Stromal cell of bone marrow (primary cell): Measurements from ENCODE around the gene ACKR2.
A peak's percentile ranks its signal among the peaks of the same experiment; 100 is the strongest.

ENCODE experiments used
- DNase-seq: peaks from one replicate; pipeline ENCODE4 v3.0.0-alpha.2; 2012; ENCODE audit warnings: low read depth

The ACKR2 gene

DNA sequence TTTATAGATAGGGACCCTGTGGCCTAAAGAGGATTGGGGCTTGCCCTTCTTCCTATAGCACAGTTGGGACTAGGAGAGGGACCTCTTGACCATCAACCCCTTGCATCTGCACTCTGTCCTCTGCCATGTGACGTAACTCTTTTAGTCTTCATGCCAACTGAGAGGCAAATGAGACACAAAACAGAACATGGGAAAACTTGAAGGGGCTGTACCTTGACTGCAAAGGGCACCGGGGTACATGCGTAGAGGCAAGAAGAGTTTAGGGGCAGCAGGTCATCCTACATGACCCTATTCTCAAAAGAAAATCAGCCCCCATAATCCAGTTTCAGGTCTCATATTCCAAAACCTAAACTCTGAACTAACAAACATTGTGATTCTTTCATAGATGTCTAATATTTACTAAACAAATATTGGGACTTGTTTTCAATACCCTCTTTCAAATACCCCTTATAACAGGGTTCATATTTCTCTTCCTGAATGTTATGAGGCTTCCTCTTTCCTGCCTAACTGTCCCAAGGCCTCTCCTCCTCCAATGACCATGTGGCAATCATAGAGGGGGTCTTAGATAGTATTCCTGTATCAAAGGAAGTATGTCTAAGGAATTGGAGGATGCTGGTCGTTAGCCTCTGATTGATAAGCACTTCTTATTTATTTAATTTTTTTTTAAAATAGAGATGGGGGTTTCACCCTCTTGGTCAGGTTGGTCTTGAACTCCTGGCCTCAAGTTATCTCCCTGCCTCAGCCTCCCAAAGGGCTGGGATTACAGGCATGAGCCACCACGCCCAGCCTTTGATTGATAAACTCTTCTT is 20.6 kb downstream of the ACKR2 start:
- no peak for DNase-seq

- no peak for DNase-seq
Measured at GRCh38 chr3:42830437-42831320, 21.4 kb downstream of the ACKR2 start.

DNA sequence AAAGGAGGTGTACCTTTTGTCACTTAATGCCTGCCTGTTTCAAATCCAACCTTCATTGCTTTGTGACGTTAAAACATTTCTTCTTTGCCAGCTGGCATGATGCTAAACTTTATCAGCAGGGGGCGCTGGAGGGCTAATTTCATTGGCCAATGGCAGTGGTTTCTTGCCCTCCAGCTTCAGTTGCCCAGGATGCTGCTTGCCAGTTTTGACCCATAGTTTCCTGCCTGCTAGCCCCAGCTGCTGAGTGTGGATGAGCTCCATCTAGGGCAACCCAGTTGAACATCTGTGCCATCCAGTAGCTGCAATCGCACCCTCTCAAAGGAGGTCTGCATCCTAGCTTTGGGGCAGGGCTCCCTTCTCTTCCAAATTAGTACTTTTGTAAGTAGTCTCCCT is 22.1 kb downstream of the ACKR2 start:
- peak; percentile 33 for DNase-seq

DNA sequence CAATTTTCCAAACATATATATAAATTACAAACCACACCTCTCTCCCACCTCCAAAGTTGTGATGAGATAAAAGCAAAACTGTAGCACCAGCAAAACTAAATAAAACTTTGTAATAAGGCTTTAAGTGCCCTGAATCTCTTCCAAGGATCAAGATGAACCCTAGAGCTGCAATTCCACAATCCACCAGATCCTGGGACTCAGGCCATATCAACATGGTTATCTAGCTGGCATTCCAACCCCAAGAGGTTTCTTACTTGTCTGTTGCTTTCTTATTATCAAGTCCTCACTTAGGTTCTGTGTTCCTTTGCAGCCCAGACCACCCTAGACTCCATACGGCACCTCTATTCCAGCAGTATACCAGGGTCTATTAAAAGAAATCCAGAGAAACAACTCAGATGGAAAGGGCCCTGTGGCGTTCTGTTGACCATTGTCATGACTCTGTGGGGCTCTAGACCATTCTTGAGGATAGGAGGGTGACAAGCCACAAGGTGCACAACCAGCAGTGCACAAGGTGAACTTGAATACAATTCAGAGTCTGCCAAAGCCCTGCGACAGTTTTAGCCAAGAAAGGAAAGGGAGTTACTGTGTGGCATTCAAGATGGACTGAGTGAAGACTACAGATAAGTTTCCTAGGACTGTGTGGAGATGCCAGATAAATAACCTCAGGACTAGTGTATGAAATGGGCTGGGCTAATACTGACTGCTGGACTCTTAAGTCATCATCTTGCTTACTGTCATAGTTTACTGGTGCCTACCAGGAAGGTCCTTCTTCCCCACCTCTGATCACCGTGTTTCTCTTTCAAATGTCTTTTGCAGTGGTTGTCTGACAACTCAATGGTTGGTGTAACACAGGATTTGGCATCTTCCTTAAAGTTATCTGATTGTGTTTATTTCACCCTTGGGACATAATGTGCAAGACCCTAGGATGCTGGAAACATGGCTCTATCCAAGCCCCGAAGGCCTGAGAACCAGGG is 27.2 kb downstream of the ACKR2 start:
- no peak for DNase-seq

DNA sequence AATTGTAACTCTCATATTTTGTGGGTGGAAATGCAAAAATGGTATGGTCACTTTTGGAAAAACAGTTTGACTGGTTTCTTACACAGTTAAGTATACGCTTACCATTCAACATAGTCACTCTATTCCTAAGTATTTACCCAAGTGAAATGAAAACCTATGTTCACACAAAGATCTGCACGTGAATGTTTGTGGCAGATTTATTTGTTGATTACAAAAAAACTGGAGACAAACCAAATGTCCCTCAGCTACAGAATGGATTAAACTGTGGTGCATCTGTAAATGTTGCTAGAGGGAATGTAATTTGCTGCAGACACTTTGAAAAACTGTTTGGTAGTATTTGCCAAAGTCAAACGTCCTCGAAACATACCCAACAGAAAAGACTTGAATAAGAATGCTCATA is 29.3 kb downstream of the ACKR2 start:
- DNase-seq, result no peak

GRCh38 chr3:42839616-42840015 is 30.4 kb downstream of the ACKR2 start:
- DNase-seq, result peak; percentile 64

GRCh38 chr3:42841332-42841731 is 32.1 kb downstream of the ACKR2 start:
- no peak for DNase-seq

DNA sequence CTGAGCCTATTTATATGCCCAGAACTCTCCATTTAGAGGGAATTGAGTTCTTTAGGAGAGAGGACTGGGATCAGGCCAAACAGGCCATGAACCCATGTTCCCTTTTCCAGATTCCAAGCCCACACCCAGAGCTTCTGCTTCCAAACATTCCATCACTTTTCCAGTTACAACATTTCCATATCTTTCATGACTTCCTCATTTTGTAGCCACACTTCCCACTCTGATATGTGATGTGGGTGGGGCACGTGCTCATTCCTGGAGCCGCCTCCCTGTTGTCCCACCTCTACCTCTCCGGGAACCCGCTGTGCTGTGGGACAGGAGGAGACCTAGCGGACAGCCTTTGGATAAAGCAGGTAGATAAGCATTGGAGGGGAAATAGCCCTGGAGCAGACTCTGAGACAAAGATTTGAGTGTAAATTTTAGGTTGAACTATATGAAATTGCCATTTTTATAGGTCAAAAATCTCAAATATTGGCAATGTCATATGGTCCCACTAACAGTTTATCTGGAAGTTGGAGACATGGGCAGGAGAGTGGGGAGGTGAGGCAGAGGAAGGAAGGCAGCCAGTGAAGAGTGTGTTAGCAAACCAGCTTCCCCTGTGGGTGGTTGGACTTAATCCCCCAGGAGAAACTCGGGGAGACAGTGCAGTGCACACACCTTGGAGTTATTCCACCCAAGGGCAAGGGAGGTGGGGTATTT is 34.6 kb downstream of the ACKR2 start:
- DNase-seq, result no peak

DNA sequence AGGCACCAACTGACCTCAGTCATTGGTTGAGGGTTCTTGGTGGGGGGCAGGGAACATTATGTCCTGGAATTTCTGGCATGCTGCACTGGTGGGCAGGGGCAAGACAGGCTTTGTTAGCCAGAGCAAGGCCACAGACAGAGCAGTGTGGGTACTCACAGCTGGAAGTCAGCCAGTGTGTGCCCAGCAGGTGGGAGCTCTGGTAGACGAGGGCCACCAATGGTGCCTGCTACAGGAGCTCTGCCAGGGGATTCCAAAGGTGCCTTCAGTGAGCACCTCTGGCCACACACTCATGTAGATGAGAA is 35.1 kb downstream of the ACKR2 start:
- no peak for DNase-seq

DNA sequence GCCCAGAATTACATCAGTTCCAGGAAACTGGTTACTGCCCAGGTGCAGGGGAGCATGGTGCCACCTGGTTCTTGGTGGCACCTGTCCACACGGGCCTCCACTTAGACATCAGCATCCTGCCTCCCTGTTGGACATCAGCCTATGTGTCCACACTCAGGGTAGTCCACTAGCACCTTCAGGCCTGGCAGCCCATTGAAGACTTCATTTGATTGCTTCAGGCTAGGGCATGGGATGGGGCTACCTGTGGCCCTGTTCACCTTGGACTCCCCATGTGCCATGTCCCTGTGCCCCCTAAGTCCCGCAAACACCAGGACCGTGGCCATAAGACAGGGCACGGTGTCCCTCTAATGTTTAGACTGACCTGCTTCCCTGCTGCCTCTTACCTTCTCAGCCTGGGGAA is 35.6 kb downstream of the ACKR2 start:
- DNase-seq, result no peak

GRCh38 chr3:42846685-42847522 is 37.7 kb downstream of the ACKR2 start:
- no peak for DNase-seq

- DNase-seq, result no peak
Measured at GRCh38 chr3:42847731-42848130, 38.5 kb downstream of the ACKR2 start.

- no peak for DNase-seq
Measured at GRCh38 chr3:42849017-42849416, 39.8 kb downstream of the ACKR2 start.

GRCh38 chr3:42850263-42850662 is 41.0 kb downstream of the ACKR2 start:
- no peak for DNase-seq

GRCh38 chr3:42851228-42851834 is 42.1 kb downstream of the ACKR2 start:
- DNase-seq, result no peak

- DNase-seq, result no peak
Measured at GRCh38 chr3:42852441-42852840, 43.2 kb downstream of the ACKR2 start.

DNA sequence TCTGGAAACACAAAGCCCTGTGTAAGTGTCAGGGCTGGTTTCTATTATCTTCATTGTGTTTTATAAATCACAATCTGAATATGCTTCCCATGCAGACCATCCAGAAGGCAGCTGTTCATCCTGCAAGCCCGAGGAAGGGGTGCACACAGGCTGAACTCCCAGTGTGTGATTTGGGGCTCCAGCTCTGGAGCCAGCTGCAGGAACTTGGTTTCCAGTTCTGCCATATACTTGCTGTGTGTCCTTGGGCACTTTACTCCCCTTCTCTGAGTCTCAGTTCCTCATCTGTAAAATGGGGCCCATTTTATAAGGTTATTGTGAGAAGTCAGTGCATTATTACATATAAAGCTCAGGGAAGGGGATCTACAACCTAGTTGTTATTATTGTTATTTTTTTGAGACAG is 43.8 kb downstream of the ACKR2 start:
- DNase-seq, result no peak

DNA sequence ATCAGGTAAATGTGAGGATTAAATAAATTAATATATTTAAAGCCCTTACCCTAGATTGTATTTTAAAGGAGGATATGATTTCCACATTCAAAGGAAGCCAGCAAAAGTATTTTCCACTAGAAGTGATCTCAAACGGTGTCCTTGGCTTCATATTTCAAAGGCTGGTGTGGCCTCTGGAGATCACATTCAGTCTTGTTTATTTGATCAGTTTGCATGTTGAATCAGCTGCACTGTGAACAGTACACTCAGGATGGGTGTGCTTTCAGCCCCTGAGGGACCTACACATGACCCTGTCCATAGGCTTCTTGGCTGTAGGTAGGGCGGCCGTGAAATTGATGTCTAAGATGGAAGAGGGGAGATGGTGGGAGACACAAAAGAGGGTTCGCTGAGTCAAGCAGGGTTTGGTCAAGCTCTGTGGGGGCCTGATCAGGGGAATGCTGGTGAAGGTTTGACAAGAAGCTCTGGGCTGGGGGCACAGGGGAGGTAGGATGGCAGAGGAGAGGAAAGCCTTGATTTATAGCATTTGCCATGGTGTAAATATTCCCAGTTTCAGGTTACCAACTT is 44.6 kb downstream of the ACKR2 start:
- DNase-seq, result no peak

DNA sequence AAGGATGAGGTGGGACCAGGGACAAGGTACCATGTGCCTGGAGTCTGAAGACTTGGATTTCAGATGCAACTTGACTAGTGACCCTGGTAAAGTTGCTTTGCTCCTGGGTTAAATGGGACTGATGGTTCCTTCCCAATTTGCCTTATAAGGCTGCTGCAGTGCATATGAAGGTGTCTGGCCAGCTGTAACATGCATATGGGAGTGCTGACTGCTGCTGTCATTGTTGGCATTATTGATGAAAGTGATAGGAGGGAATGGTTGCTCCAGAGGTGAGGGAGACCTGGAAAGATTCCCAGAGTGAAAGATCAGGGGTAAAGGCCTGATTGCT is 45.9 kb downstream of the ACKR2 start:
- DNase-seq, result no peak
